Adrenal gland (tissue), 5 donors: ENCODE measurements around the gene LETMD1.

Experiments used
- CTCF ChIP-seq, 6 experiments: fragments of 450-650 bp in 4 of 6; fragments of 200-600 bp in 2 of 6; sonication (generic) in 1 of 6; IDR thresholded peaks; 1 replicate in 5 of 6; 2 replicates in 1 of 6; pipeline versions ENCODE4 v1.5.1 to v1.8.0; 2016 to 2021; ENCODE audit warnings: antibody characterized with exemption in 6 of 6, mild to moderate bottlenecking in 2 of 6, moderate library complexity in 1 of 6
- POLR2A ChIP-seq, 2 donors: fragments of 450-650 bp; IDR thresholded peaks; one replicate each; pipeline ENCODE4 v1.6.1; 2017; ENCODE audit warnings: antibody characterized with exemption in 2 of 2, mild to moderate bottlenecking in 2 of 2, moderate library complexity in 1 of 2
- donor health status: DM: no; HTN: no; CAD: no.

GRCh38 chr12:51027342-51027835 is 20.7 kb upstream of the LETMD1 start:
- TF ChIP-seq CTCF (IDR thresholded peaks at IDR 0.05), result no peak
- no peak for TF ChIP-seq POLR2A (IDR thresholded peaks at IDR 0.05)
